T-helper 9 cell (primary cell): ENCODE data around the gene EMSY.

ENCODE experiments used
- DNase-seq: peaks from one replicate; pipeline ENCODE4 v3.0.0-alpha.2; 2020

Gene EMSY

DNA sequence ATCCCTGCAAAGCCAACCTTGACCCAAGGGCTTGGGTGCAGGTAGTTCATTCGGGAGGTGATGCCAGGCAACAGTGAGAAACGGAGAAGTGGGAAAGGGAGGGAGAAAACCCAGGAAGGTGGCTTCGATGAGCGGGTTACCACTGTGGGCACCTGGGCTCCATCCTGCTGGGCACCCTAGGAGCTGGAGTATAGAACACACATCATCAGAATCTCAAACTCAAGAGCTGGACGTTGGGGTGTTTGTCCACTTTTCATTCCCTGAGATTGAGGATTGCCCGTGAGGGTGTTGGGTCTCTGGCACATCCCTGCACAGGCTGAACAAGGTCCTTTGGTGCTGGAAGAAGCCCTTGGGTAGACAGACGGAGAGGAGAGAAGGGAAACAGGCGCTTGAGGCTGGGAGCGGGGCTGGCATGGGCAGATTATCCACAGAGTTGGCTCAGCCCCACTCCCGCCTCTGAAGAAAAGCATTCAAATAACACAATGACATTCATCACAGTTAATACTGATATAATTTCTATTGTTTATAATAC, 155.4 kb downstream of the EMSY start:
- DNase-seq, result no peak

- DNase-seq, result no peak
Measured at GRCh38 chr11:76601272-76601671, 156.5 kb downstream of the EMSY start.

- no peak for DNase-seq
Measured at GRCh38 chr11:76601724-76602123, 156.9 kb downstream of the EMSY start.

- no peak for DNase-seq
Measured at GRCh38 chr11:76602431-76602861, 157.6 kb downstream of the EMSY start.
